Activated T-cell treated with anti-CD3 and anti-CD28 coated beads, Interleukin-2, amount 50 U/mL, for 72 hours (primary cell): Measurements from ENCODE around the gene SETD9. TPM values are rescaled to one million over a fixed set of nuclear protein-coding genes. Genes with fewer than 3 reads are reported as not detected.

Experiments
- ATAC-seq, 2 donors: fragments of 150-1000 bp; cut with Tn5 transposase; replicated peaks in 1 of 2; 2 replicates each; pipeline ENCODE4 v1.10.0; 2021; ENCODE audit warnings: moderate library complexity in 2 of 2, mild to moderate bottlenecking in 1 of 2
- DNase-seq, 2 donors: peaks; one replicate each; pipeline ENCODE4 v3.0.0; 2021 to 2022; ENCODE audit warnings: mixed read lengths in 1 of 2
- H3K27ac Mint-ChIP-seq: one replicate; pipeline ENCODE4 v1.8.0; 2022; ENCODE audit warnings: mild to moderate bottlenecking, moderate library complexity, mixed read lengths
- H3K27me3 Mint-ChIP-seq: one replicate; pipeline ENCODE4 v1.8.0; 2022; ENCODE audit warnings: low read depth, mixed read lengths
- H3K36me3 Mint-ChIP-seq, 2 donors: one replicate each; pipeline ENCODE4 v1.8.0; 2022; ENCODE audit warnings: mixed read lengths in 2 of 2, mild to moderate bottlenecking in 1 of 2; ENCODE audit not compliant: insufficient read depth in 2 of 2
- H3K4me1 Mint-ChIP-seq: one replicate; pipeline ENCODE4 v1.8.0; 2022; ENCODE audit warnings: low read depth, mixed read lengths
- H3K4me3 Mint-ChIP-seq, 2 donors: one replicate each; pipeline ENCODE4 v1.8.0; 2022; ENCODE audit warnings: mild to moderate bottlenecking in 2 of 2, mixed read lengths in 2 of 2, moderate library complexity in 2 of 2
- H3K9me3 Mint-ChIP-seq, 2 donors: one replicate each; pipeline ENCODE4 v1.8.0; 2022; ENCODE audit warnings: mixed read lengths in 2 of 2
- total RNA-seq, 2 donors: library from RNA; stranded (reverse); gene quantifications; one replicate each; pipeline ENCODE4 v1.2.3, GENCODE V29; 2022

Gene SETD9
- total RNA-seq, 2 donors from 2014 or later = 8.1 to 9.3 TPM

DNA sequence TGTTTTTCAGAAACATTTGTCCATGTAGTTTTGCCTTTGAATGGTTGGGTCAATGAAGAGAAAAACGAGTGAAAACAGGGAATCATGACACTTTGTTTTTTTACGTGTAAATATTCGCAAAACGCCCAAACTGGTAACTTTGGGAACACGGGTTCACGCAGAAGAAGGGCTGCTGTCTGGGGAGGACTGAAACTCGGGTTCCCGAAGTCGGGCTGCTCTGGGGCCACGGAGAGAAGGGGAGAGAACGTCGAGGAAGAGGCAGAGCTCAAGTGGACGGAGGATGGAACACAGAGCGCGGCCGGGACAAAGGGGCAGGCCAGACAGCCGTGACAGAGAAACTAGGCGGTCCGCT lies 478 bp upstream of the SETD9 start:
- no peak for DNase-seq
- Mint-ChIP-seq H3K27ac (peak overlapping the region; percentile 92), H3K9me3 (peaks cover 0 to 2% of the 10 kb centered on the region in 2 donors), H3K27me3 (peaks cover 3% of the 10 kb centered on the region), H3K36me3 (peaks cover 0 to 7% of the 10 kb centered on the region in 2 donors), H3K4me3 (peak overlapping the region; percentile 91 to 93), H3K4me1 (peaks cover 23% of the 10 kb centered on the region)
- no peak for ATAC-seq

DNA sequence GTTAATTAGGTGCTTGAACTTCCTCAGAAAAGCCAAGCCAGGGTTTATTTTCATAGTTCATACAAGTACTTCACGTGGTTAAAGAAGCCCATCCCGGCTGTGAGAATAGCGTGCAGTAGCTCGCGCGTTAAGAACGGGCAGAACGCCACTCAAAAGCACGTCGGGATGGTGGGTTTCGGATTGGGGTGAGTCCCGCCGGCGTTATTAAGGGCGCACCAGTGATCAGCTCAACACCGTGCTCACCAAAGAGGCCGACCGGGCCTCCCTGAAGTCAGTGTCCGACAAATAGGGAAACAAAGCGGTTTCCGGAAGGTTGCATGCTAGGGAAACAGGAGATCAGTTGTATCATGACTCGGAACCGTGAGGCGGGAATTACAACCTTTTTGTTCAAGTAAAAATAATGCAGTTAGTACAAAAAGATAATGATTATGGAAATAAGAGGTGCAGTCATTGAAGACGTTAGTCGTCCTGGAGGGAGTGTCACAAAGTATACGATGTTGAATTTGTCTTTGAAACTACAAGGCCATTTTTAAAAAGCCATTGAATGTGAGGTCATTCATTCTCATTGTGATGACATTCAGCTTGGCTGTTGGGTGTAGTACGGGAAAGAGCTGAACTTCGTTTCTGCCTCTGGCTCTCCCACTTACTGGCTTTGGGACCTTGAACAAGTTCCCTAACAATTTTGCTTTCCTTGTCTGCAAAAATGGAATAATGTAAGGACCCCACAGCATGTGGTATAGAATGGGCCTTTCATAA lies 992 bp downstream of the SETD9 start:
- ATAC-seq (peak; percentile 23 to 24), DNase-seq (peak; percentile 43 to 46)
- H3K27me3 Mint-ChIP-seq = no peaks in the 10 kb centered on the region
- H3K4me3 Mint-ChIP-seq = peak overlapping the region; percentile 91 to 93
- peaks cover 0 to 7% of the 10 kb centered on the region in 2 donors for H3K36me3 Mint-ChIP-seq
- peaks cover 0 to 2% of the 10 kb centered on the region in 2 donors for H3K9me3 Mint-ChIP-seq
- H3K4me1 Mint-ChIP-seq = peaks cover 23% of the 10 kb centered on the region
- H3K27ac Mint-ChIP-seq = peak overlapping the region; percentile 87

DNA sequence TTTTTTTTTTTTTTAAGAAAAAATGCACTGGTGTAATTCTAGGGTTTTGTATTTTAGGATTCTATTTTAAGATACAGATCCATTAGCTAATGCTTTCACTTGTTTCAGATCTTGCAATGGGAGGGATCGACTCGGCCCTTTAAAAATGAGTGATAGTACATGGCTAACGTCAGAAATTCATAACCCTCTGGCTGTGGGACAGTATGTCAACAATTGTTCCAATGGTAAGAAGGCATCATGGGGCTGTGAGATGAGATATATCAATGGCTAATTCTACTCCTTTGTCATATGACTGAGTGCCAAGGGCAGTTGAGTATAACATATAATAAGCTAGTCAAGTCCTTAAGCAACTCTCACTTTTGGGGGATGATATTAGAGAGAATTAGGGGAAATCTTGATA lies 4.4 kb downstream of the SETD9 start:
- Mint-ChIP-seq H3K36me3 (peaks cover 0 to 2% of the 10 kb centered on the region in 2 donors), H3K27ac (no peak overlapping the region), H3K4me3 (no peak overlapping the region), H3K9me3 (no peaks in the 10 kb centered on the region), H3K4me1 (peaks cover 17% of the 10 kb centered on the region), H3K27me3 (no peaks in the 10 kb centered on the region)
- ATAC-seq (no peak), DNase-seq (no peak)

DNA sequence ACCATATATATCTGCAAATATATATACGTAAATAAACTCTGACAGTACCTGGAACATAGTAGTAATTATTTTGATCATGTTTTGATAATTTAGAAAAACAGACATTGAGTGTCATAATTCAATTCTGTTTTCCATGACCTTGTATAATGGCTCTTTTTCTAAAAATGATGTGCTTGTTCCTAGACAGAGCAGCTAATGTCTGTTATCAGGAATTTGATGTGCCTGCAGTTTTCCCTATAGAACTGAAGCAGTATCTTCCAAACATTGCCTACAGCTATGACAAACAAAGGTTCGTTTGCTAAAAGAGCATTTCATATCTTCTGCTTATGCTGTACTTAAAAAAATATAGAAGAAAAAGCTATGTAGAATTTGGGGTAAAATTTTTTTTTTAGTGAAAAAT lies 5.3 kb downstream of the SETD9 start:
- no peak overlapping the region for H3K4me3 Mint-ChIP-seq
- DNase-seq = no peak
- no peaks in the 10 kb centered on the region for H3K36me3 Mint-ChIP-seq
- no peak overlapping the region for H3K27ac Mint-ChIP-seq
- peaks cover 13% of the 10 kb centered on the region for H3K4me1 Mint-ChIP-seq
- no peaks in the 10 kb centered on the region for H3K9me3 Mint-ChIP-seq
- no peaks in the 10 kb centered on the region for H3K27me3 Mint-ChIP-seq
- no peak for ATAC-seq

DNA sequence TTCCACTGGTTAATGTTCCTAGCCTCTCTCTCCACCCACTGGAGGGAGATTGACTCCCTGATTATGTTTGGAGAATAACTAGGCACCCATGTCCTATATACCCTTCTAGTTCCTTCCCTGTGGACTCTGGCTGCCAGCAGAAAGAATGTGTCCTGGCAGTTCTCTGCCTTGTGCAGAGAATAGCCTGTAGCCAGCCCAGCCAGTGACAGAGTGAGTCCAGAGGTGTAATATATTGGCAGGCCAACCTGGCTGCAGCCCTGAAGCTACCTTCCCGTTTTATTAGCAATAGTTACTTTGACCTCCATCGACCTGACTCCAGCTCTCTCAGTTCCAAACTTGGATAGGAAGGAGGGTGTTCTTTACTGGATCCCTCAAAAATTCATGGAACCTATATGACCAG lies 8.1 kb downstream of the SETD9 start:
- ATAC-seq = no peak
- Mint-ChIP-seq H3K27me3 (no peaks in the 10 kb centered on the region), H3K36me3 (peaks cover 0 to 4% of the 10 kb centered on the region in 2 donors), H3K4me3 (no peak overlapping the region), H3K4me1 (no peaks in the 10 kb centered on the region), H3K9me3 (no peaks in the 10 kb centered on the region), H3K27ac (no peak overlapping the region)
- DNase-seq = no peak

DNA sequence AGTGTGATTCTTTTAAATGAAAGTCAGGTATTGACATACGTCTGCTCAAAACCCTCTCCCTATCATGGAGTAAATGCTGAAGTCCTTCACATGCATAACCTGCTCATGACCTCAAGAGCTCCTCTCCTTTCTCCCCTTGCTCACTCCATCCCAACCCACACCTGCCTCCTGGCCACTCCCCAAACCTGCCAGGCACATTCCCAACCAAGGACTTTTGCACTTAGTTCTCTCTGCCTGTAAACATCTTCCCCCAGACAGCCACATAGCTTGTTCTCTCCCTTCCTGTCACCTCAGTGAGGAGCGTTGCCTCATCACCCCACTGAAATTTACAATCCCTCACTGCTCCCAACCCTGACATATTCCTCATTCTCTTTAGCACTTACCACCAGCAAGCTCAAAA lies 8.7 kb downstream of the SETD9 start:
- peaks cover 0 to 6% of the 10 kb centered on the region in 2 donors for H3K36me3 Mint-ChIP-seq
- H3K27ac Mint-ChIP-seq = no peak overlapping the region
- H3K9me3 Mint-ChIP-seq = no peaks in the 10 kb centered on the region
- ATAC-seq (no peak), DNase-seq (no peak)
- H3K27me3 Mint-ChIP-seq = no peaks in the 10 kb centered on the region
- no peak overlapping the region for H3K4me3 Mint-ChIP-seq
- H3K4me1 Mint-ChIP-seq = no peaks in the 10 kb centered on the region

DNA sequence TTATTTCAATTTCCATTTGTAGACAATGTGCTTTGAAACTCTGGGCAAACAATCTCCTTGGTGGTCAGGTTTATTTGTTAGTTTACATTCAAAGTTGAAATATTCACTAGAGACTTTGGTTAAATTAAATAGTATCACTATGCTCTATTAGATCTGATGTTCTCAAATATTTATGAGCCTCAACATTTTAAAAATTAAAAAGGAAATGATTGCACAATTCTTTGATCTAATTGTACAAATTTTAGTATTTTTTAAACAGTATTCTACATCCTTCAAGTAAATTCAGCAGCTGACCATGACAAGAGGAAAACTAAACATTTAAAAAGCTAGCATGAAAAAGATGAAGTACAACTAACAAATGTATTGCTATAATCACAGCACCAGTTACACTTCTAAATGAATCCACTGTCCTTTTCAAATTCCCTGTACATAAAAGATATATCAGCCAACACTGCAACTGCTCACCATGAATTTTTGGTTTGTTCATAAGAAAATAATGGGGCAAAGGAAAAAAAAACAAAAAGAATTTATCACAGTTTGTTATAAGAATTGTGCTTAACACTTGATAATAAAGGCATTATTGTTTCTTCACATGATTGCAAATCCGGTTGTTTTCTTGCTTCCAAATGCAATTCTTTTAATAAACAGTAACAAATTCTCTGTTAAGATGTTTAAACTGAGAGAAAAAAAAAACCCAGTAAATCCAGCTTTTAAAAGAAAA lies 10.7 kb downstream of the SETD9 start:
- Mint-ChIP-seq H3K4me1 (no peaks in the 10 kb centered on the region), H3K27ac (no peak overlapping the region), H3K36me3 (peaks cover 0 to 10% of the 10 kb centered on the region in 2 donors), H3K9me3 (no peaks in the 10 kb centered on the region), H3K4me3 (no peak overlapping the region), H3K27me3 (no peaks in the 10 kb centered on the region)
- DNase-seq (no peak), ATAC-seq (no peak)

DNA sequence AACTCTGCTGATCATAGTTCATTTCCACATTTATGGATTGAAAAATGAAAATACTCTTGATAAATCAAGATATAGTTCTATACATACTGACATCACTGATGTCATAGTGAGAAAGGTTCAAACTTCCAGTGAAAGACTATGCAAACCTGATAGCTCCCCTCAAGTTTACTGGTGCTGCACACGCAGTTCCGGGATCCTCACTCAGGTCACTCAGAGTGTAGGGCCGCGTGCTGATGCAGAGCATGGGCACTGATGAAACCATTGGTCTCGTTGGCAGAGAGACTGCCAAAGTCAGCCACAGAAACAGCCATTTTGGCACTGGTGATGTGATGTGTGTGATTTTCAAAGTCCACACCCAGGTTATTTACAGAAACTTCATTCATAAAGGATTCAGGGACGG lies 13.5 kb downstream of the SETD9 start:
- Mint-ChIP-seq H3K4me3 (no peak overlapping the region), H3K36me3 (peaks cover 2 to 16% of the 10 kb centered on the region in 2 donors), H3K27me3 (no peaks in the 10 kb centered on the region), H3K9me3 (no peaks in the 10 kb centered on the region), H3K27ac (peak overlapping the region; percentile 20), H3K4me1 (no peaks in the 10 kb centered on the region)
- ATAC-seq (no peak), DNase-seq (no peak)

DNA sequence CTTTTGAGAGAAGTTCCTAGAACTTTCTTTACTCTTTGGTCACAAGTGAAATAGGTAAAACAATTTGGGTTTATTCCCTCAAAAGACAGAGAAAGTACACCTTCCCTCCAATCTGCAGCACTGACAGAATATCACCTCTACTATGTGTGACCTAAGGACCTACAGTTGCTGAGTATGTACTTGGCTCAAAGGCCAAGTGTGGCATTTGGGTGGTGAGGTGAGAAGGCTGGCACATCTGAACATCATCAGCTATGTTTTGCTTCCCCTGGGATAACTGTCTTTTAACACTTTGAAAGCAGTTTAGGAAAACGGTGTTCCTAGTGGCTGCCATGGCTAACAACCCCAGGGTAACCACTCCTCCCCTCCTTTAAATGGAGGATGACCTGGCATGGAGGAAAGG lies 24.9 kb downstream of the SETD9 start:
- Mint-ChIP-seq H3K27ac (no peak overlapping the region), H3K36me3 (peaks cover 0 to 16% of the 10 kb centered on the region in 2 donors), H3K4me3 (no peak overlapping the region), H3K4me1 (peaks cover 4% of the 10 kb centered on the region), H3K27me3 (no peaks in the 10 kb centered on the region), H3K9me3 (no peaks in the 10 kb centered on the region)
- ATAC-seq (no peak), DNase-seq (no peak)

DNA sequence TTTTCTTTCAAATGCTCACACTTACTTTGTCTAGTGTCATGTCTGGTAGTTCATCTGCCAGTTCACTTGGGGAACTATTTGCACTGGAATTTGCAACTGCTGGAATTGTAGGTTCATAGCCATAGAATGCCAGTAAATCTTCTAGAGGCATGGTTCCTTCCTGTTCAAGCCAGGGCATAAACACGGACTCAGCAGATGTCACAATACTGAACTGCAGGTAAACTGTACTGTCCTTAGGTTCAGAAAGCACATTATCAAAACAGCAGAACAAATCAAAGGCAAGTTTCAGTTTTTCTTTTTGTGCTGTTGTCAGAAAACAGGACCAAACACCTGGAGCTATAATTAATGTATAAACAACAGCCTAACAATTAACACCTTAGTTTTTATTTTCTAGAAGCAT lies 29.5 kb downstream of the SETD9 start:
- ATAC-seq = no peak
- Mint-ChIP-seq H3K27me3 (no peaks in the 10 kb centered on the region), H3K36me3 (peaks cover 6 to 26% of the 10 kb centered on the region in 2 donors), H3K4me1 (peaks cover 4% of the 10 kb centered on the region), H3K9me3 (no peaks in the 10 kb centered on the region), H3K4me3 (no peak overlapping the region), H3K27ac (no peak overlapping the region)
- DNase-seq = no peak

DNA sequence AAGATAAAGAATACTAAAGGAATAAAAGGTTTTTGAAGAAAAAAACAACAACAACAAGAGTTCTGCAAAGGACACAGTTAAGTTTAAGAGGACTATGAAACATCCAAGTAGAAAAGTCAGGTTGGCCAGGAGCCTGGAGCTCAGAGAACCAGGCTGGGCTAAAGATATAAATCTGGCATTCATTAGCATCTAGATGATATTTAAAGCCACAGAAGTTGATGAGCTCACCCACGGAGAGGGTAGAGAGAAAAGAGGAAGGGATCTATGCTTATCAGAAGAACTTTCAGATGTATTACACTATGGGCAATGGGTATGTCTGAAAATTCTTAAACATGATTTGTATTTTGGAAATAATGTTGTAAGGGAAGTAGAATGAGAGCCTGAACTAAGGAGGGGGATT lies 32.6 kb downstream of the SETD9 start:
- no peak overlapping the region for H3K27ac Mint-ChIP-seq
- DNase-seq (no peak), ATAC-seq (no peak)
- H3K27me3 Mint-ChIP-seq = no peaks in the 10 kb centered on the region
- no peak overlapping the region for H3K4me3 Mint-ChIP-seq
- no peaks in the 10 kb centered on the region for H3K9me3 Mint-ChIP-seq
- peaks cover 6 to 25% of the 10 kb centered on the region in 2 donors for H3K36me3 Mint-ChIP-seq
- H3K4me1 Mint-ChIP-seq = no peaks in the 10 kb centered on the region

DNA sequence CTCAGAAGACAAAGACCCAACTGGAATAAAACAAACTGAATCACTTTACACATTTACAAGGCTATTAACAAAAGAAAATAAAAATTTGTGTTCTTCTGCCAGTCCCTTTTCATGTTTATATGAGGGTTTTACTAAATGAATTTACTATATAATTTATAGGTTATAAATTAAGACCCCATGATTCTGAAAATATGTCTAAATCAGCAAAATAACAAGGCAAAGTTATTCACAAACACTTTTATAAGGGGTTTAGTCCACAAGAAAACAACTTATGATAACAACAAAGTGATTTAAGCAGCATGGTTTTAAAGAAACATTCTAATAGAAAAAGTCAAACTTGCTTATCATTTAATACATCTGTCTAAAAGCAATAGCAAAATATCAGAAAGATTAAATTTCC lies 37.7 kb downstream of the SETD9 start:
- Mint-ChIP-seq H3K27ac (no peak overlapping the region), H3K4me1 (peaks cover 18% of the 10 kb centered on the region), H3K9me3 (no peaks in the 10 kb centered on the region), H3K36me3 (peaks cover 7 to 28% of the 10 kb centered on the region in 2 donors), H3K27me3 (no peaks in the 10 kb centered on the region), H3K4me3 (no peak overlapping the region)
- ATAC-seq (no peak), DNase-seq (no peak)

DNA sequence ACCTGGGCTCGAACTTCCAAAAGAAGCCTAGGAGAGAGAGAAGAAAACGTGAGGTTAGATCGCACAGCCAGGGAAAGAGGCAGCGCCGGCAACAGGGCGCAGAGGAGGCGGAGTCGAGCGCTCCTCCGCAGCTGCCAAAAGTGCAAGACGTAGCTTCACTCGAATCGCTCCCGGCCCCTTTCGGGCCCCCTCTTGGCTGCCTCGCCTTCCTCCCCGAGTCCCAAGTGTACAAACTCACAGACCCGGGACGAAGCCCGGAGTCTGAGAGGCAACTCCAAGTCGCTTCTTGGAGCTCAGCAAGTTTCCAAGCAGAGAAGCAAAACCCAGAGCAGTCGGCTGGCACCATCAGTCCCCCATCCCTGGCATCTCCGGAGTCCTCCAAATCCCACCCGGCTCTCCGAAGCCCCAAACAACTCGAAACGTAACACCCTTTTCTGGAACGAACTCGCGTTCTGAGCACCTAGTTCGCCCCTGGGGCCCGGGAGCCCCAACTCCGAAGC lies 41.3 kb downstream of the SETD9 start:
- no peaks in the 10 kb centered on the region for H3K9me3 Mint-ChIP-seq
- peaks cover 29% of the 10 kb centered on the region for H3K27me3 Mint-ChIP-seq
- peak overlapping the region; percentile 87 for H3K27ac Mint-ChIP-seq
- H3K4me3 Mint-ChIP-seq = peak overlapping the region; percentile 96 to 97
- H3K4me1 Mint-ChIP-seq = peaks cover 27% of the 10 kb centered on the region
- peaks cover 4 to 18% of the 10 kb centered on the region in 2 donors for H3K36me3 Mint-ChIP-seq
- DNase-seq (peak; percentile 60 to 64), ATAC-seq (peak; percentile 31 to 36)
